GM19351 (cell line): ENCODE data around the gene PDLIM4.
A peak's percentile ranks its signal among the peaks of the same experiment; 100 is the strongest.

Experiments
- ATAC-seq: cut with Tn5 transposase; IDR thresholded peaks from one replicate; pipeline ENCODE4 v1.9.1; 2021; ENCODE audit warnings: mild to moderate bottlenecking, moderate library complexity; ENCODE audit not compliant: unreplicated experiment

PDLIM4 gene

GRCh38 chr5:132251220-132251725 is 6.2 kb upstream of the PDLIM4 start:
- no peak for ATAC-seq

- no peak for ATAC-seq
These were observed 4.5 kb upstream of the PDLIM4 start for GRCh38 chr5:132253008-132253441.

DNA sequence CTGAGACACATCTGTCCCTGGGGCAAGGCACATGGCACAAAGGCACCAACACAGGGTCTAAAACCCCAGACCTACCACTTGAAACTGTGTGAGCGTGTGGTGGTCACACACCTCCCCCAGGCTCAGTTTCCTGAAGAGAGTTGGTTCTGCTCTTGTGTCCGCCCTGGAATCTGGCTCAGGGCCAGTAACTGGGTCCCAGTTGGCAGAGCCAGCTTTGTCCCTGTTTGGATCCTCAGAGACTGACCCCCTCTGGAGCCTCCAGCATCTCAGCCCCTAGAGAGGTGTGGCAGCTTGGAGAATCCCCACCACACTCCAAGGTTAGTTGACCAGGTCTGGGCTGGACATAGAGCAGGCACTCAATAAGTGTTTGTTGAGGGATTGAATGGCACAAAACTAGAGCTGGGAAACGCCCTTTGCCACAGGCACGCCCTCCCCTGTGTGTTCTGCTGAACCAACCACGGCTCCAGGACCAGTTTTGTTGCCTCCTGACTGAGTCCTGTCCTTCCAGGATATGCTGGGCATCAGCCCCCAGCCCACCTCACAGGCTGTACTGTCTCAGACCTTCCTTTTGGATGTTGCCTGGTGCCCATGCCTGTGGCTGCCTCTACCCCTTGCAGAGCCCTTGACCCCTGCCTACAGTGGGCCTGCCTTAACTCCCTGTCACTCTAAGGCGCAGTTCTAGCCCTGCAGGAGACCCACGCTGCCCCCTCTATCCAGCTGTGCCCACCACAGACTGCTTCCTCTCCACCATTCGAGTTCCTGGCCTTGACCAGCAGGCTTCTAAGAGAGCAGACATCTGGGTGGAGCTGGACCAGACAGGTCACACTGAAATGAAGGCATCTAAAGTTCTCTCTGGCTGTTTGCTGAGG is 3.8 kb upstream of the PDLIM4 start:
- ATAC-seq: no peak

GRCh38 chr5:132254321-132254977 is 3.0 kb upstream of the PDLIM4 start:
- ATAC-seq: no peak

- ATAC-seq: no peak
These were observed 1.3 kb upstream of the PDLIM4 start for GRCh38 chr5:132256086-132256782.

DNA sequence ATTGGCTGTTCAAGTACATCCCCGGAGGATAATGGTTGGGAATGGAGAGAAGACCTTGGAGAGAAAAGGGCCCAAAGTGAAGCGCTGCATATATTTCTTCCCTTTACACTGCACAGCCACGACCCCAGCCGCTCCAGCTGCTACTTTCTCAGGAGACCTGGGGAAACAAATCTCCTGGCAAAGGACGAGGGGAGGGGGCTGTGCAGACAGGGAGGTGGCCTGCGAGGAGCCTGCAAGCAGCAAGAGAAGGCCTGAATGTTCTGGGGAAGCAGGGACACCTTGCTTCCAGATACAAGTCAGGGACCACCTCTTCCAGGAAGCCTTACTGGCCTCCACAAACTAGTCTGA is 739 bp upstream of the PDLIM4 start:
- ATAC-seq: no peak

DNA sequence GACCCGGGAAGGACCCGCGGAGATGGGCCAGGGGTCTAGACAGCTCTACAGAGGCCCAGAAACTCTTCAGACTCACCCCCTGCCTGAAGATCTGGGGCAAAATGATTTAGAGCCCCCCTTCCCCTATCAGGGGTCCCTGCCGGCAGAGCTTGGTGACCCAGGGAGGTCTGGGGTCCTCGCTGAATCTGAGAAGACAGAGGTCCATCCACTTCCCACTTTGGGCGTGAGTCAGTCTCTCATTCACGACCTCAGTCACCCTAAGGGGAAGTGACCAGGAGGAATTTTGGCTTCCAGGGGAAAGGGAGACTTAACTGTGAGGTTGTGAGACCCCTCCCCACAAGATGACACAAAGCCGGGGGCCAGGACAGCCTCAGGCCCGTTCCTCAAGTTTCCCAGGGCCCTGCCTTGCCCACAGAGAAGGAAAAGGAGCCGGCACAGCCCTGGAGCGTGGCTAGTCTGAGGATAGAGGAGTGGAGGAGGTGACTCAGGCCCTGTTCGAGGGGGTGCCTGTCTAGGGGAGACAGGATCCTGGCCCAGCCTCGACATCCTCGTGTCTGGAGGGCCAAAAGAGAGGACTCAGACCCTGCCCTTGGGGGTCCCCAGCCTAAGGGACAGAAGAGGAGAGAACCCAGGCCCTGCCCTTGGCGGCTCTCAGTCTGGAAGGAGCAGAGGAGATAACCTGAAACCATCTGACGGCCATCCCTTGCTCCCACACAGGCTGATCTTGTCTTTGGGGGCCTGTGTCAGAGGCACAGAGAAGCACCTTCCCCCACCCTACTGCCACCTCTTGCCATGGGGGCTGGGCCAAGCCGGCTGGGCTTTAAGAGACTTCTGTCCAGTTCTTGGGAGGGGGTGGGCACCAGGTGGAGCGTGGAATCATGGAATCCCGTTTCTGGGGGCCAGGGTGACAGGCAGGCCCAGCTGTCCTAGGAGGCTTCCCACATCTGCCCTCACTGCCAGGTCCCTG is 889 bp downstream of the PDLIM4 start:
- ATAC-seq: no peak

GRCh38 chr5:132259069-132259851 is 1.8 kb downstream of the PDLIM4 start:
- no peak for ATAC-seq

GRCh38 chr5:132260051-132260450 is 2.6 kb downstream of the PDLIM4 start:
- no peak for ATAC-seq

DNA sequence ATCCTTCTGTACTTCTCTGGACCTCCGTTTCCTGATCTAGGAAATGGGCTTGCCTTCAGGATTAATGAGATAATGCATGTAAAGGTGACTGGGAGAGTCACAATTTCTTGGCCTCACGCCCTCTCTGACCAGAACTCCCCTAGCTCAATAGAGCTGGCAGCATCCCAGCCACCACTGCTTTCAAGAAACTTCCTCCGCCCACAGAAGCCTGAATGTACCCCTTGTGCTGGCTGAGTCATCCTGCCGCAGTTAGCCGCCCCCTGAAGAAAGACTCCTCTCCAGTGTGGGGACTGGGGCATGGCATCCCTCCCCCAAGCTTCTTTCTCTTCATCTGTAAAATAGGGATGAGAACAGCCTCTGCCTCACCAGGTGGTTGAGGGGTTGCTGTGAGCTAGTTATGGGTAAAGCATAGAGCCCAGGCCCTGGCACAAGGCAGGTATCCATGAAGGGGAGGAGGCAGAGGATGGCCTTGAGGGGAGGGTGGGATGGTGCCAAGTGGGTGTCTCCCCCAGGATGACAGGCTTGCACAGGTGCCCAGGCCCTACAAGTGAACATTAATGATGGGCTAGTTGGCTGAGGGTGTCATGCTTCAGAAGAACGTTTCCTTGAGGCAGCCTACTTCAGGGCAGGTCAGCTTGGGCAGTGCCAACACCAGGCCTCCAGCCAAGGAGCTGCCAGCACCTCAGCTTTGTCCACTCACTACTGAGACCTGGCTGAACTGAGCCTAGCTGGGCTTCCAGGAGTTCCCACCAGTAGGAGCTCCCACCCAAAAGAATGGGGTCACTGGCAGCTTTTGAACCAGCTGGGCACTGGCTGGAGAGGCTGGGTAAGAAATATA is 3.4 kb downstream of the PDLIM4 start:
- peak; percentile 57 for ATAC-seq

DNA sequence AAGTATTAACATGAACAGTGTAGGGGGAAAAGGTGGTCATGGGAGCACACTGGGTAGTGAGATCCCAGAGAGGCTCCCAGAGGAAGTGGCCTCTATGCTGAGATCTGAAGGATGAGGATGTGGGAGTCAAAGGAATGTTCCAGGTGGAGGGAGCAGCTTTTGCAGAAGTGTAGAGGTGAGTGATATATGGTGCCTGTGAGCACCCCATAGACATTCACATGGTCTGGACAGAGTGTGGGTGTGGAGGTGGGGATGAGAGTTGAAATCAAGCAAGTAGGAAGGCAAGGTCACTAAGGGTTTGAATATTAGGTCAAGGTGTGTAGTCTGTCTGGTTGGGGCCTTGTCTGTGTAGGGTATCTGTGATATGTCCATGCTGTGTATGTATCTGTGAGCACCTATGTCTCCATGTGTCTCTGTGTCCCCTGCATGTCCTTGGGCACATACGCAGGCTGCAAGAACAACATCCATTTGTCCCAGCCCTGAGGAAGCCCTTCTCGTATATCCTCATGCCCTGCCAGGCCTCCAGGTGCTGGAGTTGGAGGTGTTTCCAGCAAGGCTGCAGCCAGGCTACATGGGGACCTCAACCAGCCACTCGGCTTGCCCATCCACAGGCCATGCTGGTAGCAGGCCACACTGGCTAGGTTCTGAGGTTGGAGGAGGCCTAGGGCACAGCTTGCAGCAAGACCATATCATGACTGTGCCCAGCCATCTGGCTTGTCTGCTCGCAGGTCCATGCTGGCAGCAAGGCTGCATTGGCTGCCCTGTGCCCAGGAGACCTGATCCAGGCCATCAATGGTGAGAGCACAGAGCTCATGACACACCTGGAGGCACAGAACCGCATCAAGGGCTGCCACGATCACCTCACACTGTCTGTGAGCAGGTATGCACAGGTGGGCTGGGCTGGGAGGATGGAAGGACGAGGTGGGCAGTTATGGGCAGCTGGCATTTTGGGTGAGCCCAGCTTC is 4.7 kb downstream of the PDLIM4 start:
- no peak for ATAC-seq

DNA sequence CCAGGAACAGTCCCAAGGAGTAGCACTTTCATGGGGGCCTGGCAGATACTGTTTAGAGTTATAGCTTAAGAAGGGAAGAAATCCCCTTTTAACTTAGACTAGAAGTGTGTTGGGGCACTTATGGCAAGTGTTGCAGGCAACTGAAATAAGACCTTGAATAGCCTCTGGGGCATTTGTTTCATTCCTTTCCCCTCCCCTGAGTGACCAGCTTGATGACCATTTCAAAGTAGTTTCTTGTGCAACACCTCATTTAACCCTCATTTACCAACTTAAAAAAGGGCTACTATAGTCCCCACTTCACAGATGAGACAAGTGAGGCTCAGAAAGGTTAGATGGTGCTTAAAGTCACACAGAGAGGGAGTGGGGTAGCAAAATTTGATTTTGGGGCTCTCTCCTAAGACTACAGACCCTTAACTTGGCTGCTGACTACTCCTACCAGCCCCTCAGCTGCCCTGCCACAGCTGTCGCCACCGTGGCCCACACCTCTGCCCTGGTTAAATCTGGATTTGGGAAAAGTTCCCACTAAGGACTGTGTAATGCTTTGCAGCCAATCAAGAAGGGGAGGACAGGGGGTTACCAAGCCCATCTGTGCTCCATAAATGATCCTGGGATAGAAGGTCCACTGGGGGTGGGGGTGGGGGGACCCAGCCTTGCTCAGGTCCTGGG is 5.5 kb downstream of the PDLIM4 start:
- no peak for ATAC-seq

GRCh38 chr5:132263548-132264261 is 6.2 kb downstream of the PDLIM4 start:
- no peak for ATAC-seq

DNA sequence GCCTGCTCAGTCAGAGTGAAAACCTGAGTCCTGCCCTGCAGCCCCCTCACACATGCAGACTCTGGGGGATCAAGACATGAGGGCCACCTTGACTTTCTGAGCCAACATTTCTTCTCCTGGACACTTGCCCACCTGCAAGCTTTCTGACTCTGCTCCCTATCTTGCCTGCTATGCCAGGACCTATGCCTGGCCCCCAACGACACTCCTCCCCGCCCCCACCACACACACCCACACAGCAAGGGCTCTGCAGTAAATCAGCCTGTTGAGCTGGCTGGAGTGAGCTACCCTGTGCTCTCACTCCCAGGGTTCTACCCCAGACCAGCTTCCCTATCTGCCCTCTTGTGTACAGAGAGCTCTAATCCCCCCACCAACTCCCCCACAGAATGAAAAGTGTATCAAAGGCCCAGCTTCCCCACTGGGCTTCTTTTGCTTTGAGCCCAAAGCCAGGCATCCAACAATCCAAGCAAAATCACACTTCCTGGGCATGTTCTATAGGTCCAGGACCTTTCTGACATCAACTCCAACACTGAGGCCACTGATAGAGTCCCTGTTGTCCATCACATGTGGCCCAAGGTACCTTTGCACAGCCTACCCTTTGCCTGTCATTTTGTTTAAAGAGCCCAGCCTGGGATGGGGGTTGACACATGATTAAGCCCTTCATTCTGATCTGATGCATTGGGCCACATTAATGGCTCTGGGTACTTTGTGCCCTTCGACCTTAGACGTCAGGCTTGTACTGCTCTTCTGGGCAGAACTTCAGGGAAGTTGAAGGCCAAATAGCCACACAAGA is 7.2 kb downstream of the PDLIM4 start:
- no peak for ATAC-seq

DNA sequence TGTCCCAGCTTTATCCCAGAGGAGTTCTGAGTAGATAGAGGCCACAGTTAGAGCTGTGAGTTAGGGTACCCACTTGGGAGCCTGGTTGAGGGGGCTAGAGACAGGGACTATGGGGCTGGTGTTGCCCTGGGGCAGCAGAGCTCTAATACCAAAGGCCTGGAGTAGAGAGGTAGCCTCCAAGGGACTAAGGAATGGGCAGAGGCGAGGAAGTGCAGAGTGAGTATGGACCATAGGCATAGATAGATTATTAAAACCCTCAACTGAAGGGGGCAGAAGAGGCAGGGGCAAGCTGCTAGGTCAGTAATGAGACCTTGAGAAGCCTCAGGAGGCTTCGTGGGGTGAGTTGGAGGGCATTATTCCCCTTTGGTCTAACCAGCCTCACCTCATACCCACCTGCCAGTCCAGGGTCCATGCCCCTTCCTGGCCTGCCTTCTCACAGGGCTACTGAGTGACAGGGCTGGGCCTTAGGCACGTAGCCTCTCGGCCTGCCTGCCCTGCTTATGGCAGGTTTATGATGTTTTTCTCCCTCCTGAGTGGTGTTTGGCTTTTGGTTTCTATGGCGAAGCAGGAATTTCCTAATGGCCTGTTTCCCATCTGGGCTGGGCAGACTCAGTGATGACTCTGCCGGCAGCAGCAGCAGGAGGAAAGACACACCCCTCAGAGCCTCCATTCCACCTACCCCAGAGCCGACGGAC is 8.0 kb downstream of the PDLIM4 start:
- ATAC-seq: no peak
